Stimulated activated naive B cell treated with anti-CD40 and anti-IgM and Interleukin-4, amounts not matched to agents 10 μg/mL and 1 μg/mL and 100 μg/mL, for 72 hours (primary cell): ENCODE results near the gene ZNRF3.

Source experiments
- ATAC-seq, 2 donors: fragments of 150-1000 bp; cut with Tn5 transposase; replicated peaks; 2 replicates each; pipeline ENCODE4 v1.10.0; 2021; ENCODE audit warnings: moderate library complexity in 1 of 2
- DNase-seq: peaks from one replicate; pipeline ENCODE4 v3.0.0; 2021
- H3K27ac Mint-ChIP-seq: one replicate; pipeline ENCODE4 v1.8.0; 2022; ENCODE audit warnings: mild to moderate bottlenecking, mixed read lengths
- H3K27me3 Mint-ChIP-seq, 2 donors: one replicate each; pipeline ENCODE4 v1.8.0; 2022; ENCODE audit warnings: mixed read lengths in 2 of 2
- H3K36me3 Mint-ChIP-seq, 2 donors: one replicate each; pipeline ENCODE4 v1.8.0; 2022; ENCODE audit warnings: mixed read lengths in 2 of 2, mild to moderate bottlenecking in 1 of 2
- H3K4me1 Mint-ChIP-seq, 2 donors: one replicate each; pipeline ENCODE4 v1.8.0; 2022; ENCODE audit warnings: mixed read lengths in 2 of 2, mild to moderate bottlenecking in 1 of 2
- H3K4me3 Mint-ChIP-seq, 2 donors: one replicate each; pipeline ENCODE4 v1.8.0; 2022; ENCODE audit warnings: mild to moderate bottlenecking in 2 of 2, mixed read lengths in 2 of 2, moderate library complexity in 1 of 2
- H3K9me3 Mint-ChIP-seq, 2 donors: one replicate each; pipeline ENCODE4 v1.8.0; 2022; ENCODE audit warnings: mixed read lengths in 2 of 2, mild to moderate bottlenecking in 1 of 2

ZNRF3 gene

DNA sequence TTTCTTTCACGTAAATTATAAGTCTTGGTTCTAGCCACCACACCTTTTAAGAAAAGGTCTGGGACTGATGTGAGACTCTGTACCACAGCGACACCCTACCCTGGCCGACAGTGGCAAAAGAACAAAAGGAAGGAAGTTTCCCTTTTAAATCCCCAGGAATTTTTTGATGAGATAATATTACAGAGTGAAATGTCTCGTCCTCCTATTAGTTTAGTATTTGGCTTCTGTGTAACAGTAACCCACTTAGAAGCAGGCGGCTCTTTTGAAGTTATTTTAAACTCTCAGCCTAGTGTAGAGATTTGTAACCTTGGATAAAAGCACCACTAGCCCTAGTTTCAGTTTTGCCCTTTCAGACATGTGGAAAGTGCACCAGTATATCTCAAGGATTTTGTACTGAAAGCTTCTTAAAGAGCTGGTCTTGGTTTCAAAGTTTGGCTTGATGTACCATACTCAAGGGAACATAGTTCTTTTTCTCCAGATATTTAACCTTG lies 94.2 kb downstream of the ZNRF3 start:
- H3K27me3 Mint-ChIP-seq, result peaks cover 8 to 21% of the 10 kb centered on the region in 2 donors
- H3K4me1 Mint-ChIP-seq, result peaks cover 0 to 4% of the 10 kb centered on the region in 2 donors
- no peaks in the 10 kb centered on the region for H3K36me3 Mint-ChIP-seq
- no peaks in the 10 kb centered on the region for H3K9me3 Mint-ChIP-seq
- ATAC-seq (no peak), DNase-seq (no peak)
- H3K27ac Mint-ChIP-seq, result no peak overlapping the region
- H3K4me3 Mint-ChIP-seq, result no peak overlapping the region

DNA sequence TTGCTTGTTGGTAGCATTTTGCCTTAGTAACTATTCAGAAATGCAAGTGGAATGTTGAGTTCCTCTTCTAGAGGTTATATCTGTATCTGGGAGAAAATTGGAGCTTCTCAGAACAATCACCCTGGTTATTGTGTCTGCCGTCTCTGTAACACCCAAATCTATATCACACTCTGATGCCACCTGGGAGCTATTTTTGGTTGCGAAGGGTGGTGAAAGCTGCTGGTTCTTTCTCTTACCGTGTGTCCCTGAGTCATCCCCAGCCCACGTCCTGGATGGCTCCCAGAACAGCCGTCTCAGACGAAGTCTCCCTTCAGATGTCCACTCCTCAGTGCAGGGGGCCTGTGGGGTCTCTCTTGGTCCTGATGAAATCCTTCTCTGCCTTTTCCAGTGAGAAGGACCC lies 94.8 kb downstream of the ZNRF3 start:
- H3K9me3 Mint-ChIP-seq, result no peaks in the 10 kb centered on the region
- no peaks in the 10 kb centered on the region for H3K36me3 Mint-ChIP-seq
- no peak for DNase-seq
- H3K27ac Mint-ChIP-seq, result no peak overlapping the region
- peaks cover 0 to 4% of the 10 kb centered on the region in 2 donors for H3K4me1 Mint-ChIP-seq
- ATAC-seq, result no peak
- no peak overlapping the region for H3K4me3 Mint-ChIP-seq
- H3K27me3 Mint-ChIP-seq, result peaks cover 8 to 21% of the 10 kb centered on the region in 2 donors

GRCh38 chr22:28978863-28979796 lies 95.8 kb downstream of the ZNRF3 start:
- peaks cover 0 to 4% of the 10 kb centered on the region in 2 donors for H3K4me1 Mint-ChIP-seq
- DNase-seq (no peak), ATAC-seq (no peak)
- H3K4me3 Mint-ChIP-seq, result no peak overlapping the region
- no peaks in the 10 kb centered on the region for H3K9me3 Mint-ChIP-seq
- H3K36me3 Mint-ChIP-seq, result no peaks in the 10 kb centered on the region
- no peak overlapping the region for H3K27ac Mint-ChIP-seq
- H3K27me3 Mint-ChIP-seq, result peaks cover 8 to 21% of the 10 kb centered on the region in 2 donors

- Mint-ChIP-seq H3K9me3 (peaks cover 0 to 2% of the 10 kb centered on the region in 2 donors), H3K27me3 (peaks cover 8 to 25% of the 10 kb centered on the region in 2 donors), H3K4me3 (no peak overlapping the region), H3K4me1 (peaks cover 0 to 4% of the 10 kb centered on the region in 2 donors), H3K27ac (no peak overlapping the region), H3K36me3 (no peaks in the 10 kb centered on the region)
- DNase-seq (no peak), ATAC-seq (no peak)
Measured at GRCh38 chr22:28980326-28980725, 97.0 kb downstream of the ZNRF3 start.

- ATAC-seq (no peak), DNase-seq (no peak)
- no peak overlapping the region for H3K4me3 Mint-ChIP-seq
- H3K36me3 Mint-ChIP-seq, result no peaks in the 10 kb centered on the region
- H3K27me3 Mint-ChIP-seq, result peaks cover 8 to 27% of the 10 kb centered on the region in 2 donors
- H3K9me3 Mint-ChIP-seq, result peaks cover 0 to 2% of the 10 kb centered on the region in 2 donors
- no peak overlapping the region for H3K27ac Mint-ChIP-seq
- peaks cover 0 to 4% of the 10 kb centered on the region in 2 donors for H3K4me1 Mint-ChIP-seq
Measured at GRCh38 chr22:28981818-28982499, 98.6 kb downstream of the ZNRF3 start.

GRCh38 chr22:28983190-28983589 lies 99.8 kb downstream of the ZNRF3 start:
- no peak overlapping the region for H3K4me3 Mint-ChIP-seq
- peaks cover 0 to under 1% of the 10 kb centered on the region in 2 donors for H3K4me1 Mint-ChIP-seq
- no peaks in the 10 kb centered on the region for H3K36me3 Mint-ChIP-seq
- no peak for DNase-seq
- no peak overlapping the region for H3K27ac Mint-ChIP-seq
- peaks cover 8 to 25% of the 10 kb centered on the region in 2 donors for H3K27me3 Mint-ChIP-seq
- peaks cover 0 to 2% of the 10 kb centered on the region in 2 donors for H3K9me3 Mint-ChIP-seq
- no peak for ATAC-seq

GRCh38 chr22:28983788-28984441 lies 100.5 kb downstream of the ZNRF3 start:
- Mint-ChIP-seq H3K9me3 (peaks cover 0 to 2% of the 10 kb centered on the region in 2 donors), H3K36me3 (no peaks in the 10 kb centered on the region), H3K4me3 (no peak overlapping the region), H3K27me3 (peaks cover 4 to 18% of the 10 kb centered on the region in 2 donors), H3K27ac (no peak overlapping the region), H3K4me1 (no peaks in the 10 kb centered on the region)
- ATAC-seq, result no peak
- no peak for DNase-seq

DNA sequence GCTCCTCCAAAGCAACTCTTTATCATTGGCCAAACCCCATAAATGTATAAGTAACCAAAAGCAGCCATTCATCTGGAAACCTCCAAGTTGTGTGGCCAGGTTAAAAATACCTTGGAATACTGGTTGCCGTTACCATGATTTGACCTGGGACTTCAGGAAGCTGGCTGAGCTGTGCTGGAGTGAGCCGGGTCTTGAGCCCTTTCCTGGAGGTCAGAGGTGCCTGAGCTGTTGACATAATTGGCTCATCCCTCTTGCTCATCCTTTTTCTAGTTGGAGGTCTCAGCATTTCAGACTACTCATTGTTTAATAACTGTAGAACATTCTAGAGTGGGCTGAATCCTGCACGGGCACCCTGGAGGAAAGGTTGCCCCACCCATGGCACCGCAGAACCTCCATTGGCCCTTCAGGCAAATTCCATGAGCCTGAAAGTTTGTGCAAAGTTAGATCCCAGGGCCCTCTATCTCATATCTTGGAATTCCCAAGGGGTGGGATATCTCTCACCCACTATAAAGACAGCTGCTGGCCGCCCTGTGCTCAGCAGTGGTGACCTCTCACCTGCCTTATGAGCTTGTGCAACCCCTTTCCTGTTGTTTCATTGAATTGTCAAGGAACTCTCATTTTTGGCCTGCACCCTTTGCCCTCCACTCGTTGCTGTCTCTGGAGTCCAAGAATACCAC lies 101.2 kb downstream of the ZNRF3 start:
- Mint-ChIP-seq H3K27ac (no peak overlapping the region), H3K4me1 (no peaks in the 10 kb centered on the region), H3K4me3 (no peak overlapping the region), H3K9me3 (peaks cover 0 to 2% of the 10 kb centered on the region in 2 donors), H3K27me3 (peaks cover 0 to 10% of the 10 kb centered on the region in 2 donors), H3K36me3 (no peaks in the 10 kb centered on the region)
- no peak for ATAC-seq
- DNase-seq, result no peak

- Mint-ChIP-seq H3K36me3 (no peaks in the 10 kb centered on the region), H3K27ac (no peak overlapping the region), H3K4me3 (no peak overlapping the region), H3K27me3 (peaks cover 0 to 6% of the 10 kb centered on the region in 2 donors), H3K4me1 (no peaks in the 10 kb centered on the region), H3K9me3 (peaks cover 0 to 2% of the 10 kb centered on the region in 2 donors)
- DNase-seq, result no peak
- no peak for ATAC-seq
Measured at GRCh38 chr22:28985581-28986290, 102.4 kb downstream of the ZNRF3 start.

DNA sequence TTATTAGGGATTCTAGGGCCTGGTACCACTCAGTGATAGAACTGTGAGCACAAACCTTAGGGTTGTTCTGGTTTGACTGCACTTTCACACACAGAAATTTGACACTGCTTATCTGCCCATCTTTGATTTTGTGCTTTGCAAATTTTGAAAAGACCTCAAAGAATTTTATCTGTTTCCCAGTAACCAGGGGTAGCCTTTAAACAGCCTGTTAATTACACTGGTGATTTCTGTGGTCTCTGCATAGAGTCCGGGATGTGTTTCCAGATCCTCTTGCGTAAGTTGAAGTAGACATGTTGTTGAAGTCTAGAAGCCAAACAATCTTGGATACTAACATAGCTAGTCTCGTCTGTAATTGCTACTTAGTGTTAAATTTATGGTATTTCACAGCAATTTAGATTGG lies 103.0 kb downstream of the ZNRF3 start:
- no peak overlapping the region for H3K4me3 Mint-ChIP-seq

GRCh38 chr22:28988457-28988856 lies 105.1 kb downstream of the ZNRF3 start:
- Mint-ChIP-seq H3K4me1 (no peaks in the 10 kb centered on the region), H3K9me3 (peaks cover 0 to 2% of the 10 kb centered on the region in 2 donors), H3K27ac (no peak overlapping the region), H3K4me3 (no peak overlapping the region), H3K36me3 (peaks cover 3 to 5% of the 10 kb centered on the region in 2 donors), H3K27me3 (peaks cover 3 to 6% of the 10 kb centered on the region in 2 donors)
- no peak for DNase-seq
- no peak for ATAC-seq

More for the DNA sequence above, 103.0 kb downstream of the ZNRF3 start:
- ATAC-seq (no peak), DNase-seq (no peak)
- Mint-ChIP-seq H3K4me1 (no peaks in the 10 kb centered on the region), H3K9me3 (peaks cover 0 to 2% of the 10 kb centered on the region in 2 donors), H3K27me3 (peaks cover 0 to 6% of the 10 kb centered on the region in 2 donors), H3K36me3 (no peaks in the 10 kb centered on the region), H3K27ac (no peak overlapping the region)

GRCh38 chr22:28989035-28989464 lies 105.7 kb downstream of the ZNRF3 start:
- Mint-ChIP-seq H3K27ac (no peak overlapping the region), H3K36me3 (peaks cover 3 to 5% of the 10 kb centered on the region in 2 donors), H3K9me3 (peaks cover 0 to 2% of the 10 kb centered on the region in 2 donors), H3K4me1 (no peaks in the 10 kb centered on the region), H3K4me3 (no peak overlapping the region), H3K27me3 (peaks cover 3 to 6% of the 10 kb centered on the region in 2 donors)
- no peak for ATAC-seq
- DNase-seq, result no peak

- Mint-ChIP-seq H3K27me3 (peaks cover 3 to 6% of the 10 kb centered on the region in 2 donors), H3K4me1 (no peaks in the 10 kb centered on the region), H3K4me3 (no peak overlapping the region), H3K36me3 (peaks cover 3 to 5% of the 10 kb centered on the region in 2 donors), H3K27ac (no peak overlapping the region), H3K9me3 (peaks cover 0 to 2% of the 10 kb centered on the region in 2 donors)
- DNase-seq, result no peak
- ATAC-seq, result no peak
Measured at GRCh38 chr22:28989484-28989883, 106.1 kb downstream of the ZNRF3 start.
